MM.1S (cell line): ENCODE data around the gene ERVK3-1.

Experiments used
- CTCF ChIP-seq: fragments of 300-600 bp; sonication (generic); IDR thresholded peaks from 2 replicates; pipeline ENCODE4 v1.5.1; 2016; ENCODE audit warnings: antibody characterized with exemption, low read length, mixed read lengths
- EZH2 ChIP-seq: fragments of 300-600 bp; sonication (generic); optimal IDR thresholded peaks from 2 replicates; pipeline ENCODE3; 2017; ENCODE audit warnings: low read depth, mild to moderate bottlenecking, antibody characterized with exemption, low read length, mixed read lengths
- EZH2phosphoT487 ChIP-seq: fragments of 300-600 bp; sonication (generic); IDR thresholded peaks from 2 replicates; pipeline ENCODE4 v1.6.1; 2018; ENCODE audit warnings: antibody characterized with exemption, low read length

DNA sequence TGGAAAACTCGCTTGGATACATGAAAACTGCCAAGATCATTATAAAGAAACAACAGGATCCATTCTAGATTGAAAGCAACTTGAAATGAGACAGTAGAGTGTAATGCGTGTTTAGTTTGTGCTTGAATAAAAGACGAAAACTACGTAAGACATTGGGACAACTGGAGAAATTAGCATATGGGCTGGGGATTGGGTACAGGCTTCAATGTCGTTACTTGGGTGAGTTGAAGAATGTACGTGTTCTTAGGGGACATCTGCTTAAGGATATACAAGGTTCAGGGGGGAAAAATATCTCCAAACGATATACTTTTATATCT is 471 bp upstream of the ERVK3-1 start:
- TF ChIP-seq CTCF, result no peak
- no peak for TF ChIP-seq EZH2
- no peak for TF ChIP-seq EZH2phosphoT487
